WTC11 (cell line): Measurements from ENCODE around the gene RAB35. TPM values are rescaled to one million over a fixed set of nuclear protein-coding genes. Genes with fewer than 3 reads are reported as not detected.

Source experiments
- ATAC-seq: fragments of 200-7000 bp; cut with Tn5 transposase; 2 replicates; pipeline ENCODE4 v1.10.0; 2021; ENCODE audit warnings: mild to moderate bottlenecking, moderate library complexity
- CTCF ChIA-PET: fragments of 300-600 bp; sonication (Branson Sonifier 250); formaldehyde crosslinking; loops from one replicate; lab custom pipeline; 2021; ENCODE audit warnings: antibody characterized with exemption; lab: Charles Lee
- POLR2A ChIA-PET: fragments of 350-600 bp; sonication (Branson Sonifier 250); formaldehyde crosslinking; loops from one replicate; lab custom pipeline; 2021; ENCODE audit warnings: antibody characterized with exemption; lab: Charles Lee
- DNase-seq: peaks from one replicate; pipeline ENCODE4 v3.0.0; 2021; ENCODE audit warnings: low spot score
- H3K27ac Mint-ChIP-seq: 2 replicates; pipeline ENCODE4 v1.8.0; 2021; ENCODE audit warnings: mixed read lengths
- H3K27me3 Mint-ChIP-seq: 2 replicates; pipeline ENCODE4 v1.8.0; 2021; ENCODE audit warnings: low read depth, mild to moderate bottlenecking, moderate library complexity, mixed read lengths
- H3K36me3 Mint-ChIP-seq: 2 replicates; pipeline ENCODE4 v1.8.0; 2021; ENCODE audit warnings: mixed read lengths
- H3K4me1 Mint-ChIP-seq: 2 replicates; pipeline ENCODE4 v1.8.0; 2022; ENCODE audit warnings: mixed read lengths
- H3K4me3 Mint-ChIP-seq: 2 replicates; pipeline ENCODE4 v1.8.0; 2021; ENCODE audit warnings: mild to moderate bottlenecking, moderate library complexity, mixed read lengths
- H3K9me3 Mint-ChIP-seq: 2 replicates; pipeline ENCODE4 v1.8.0; 2021; ENCODE audit warnings: mixed read lengths
- E2F4 ChIP-seq: sonication (generic); formaldehyde crosslinking; IDR thresholded peaks from 2 replicates; pipeline ENCODE4 v1.8.1; 2022; ENCODE audit warnings: low read depth, mild to moderate bottlenecking, moderate library complexity, missing genetic modification reagents, borderline replicate concordance
- GRHL2 ChIP-seq: fragments of 250-450 bp; sonication (Bioruptor Pico); IDR thresholded peaks from 2 replicates; pipeline ENCODE4 v1.8.0; 2022; ENCODE audit warnings: mild to moderate bottlenecking, moderate library complexity; ENCODE audit not compliant: insufficient replicate concordance, severe bottlenecking
- OVOL2 ChIP-seq: fragments of 250-450 bp; sonication (Bioruptor Pico); IDR thresholded peaks from 2 replicates; pipeline ENCODE4 v1.9.0; 2021; ENCODE audit warnings: mild to moderate bottlenecking, borderline replicate concordance
- PRRX2 ChIP-seq: fragments of 250-450 bp; sonication (Bioruptor Pico); IDR thresholded peaks from 2 replicates; pipeline ENCODE4 v1.8.0; 2021; ENCODE audit warnings: mild to moderate bottlenecking
- SMAD3 ChIP-seq: sonication (generic); formaldehyde crosslinking; IDR thresholded peaks from 2 replicates; pipeline ENCODE4 v1.8.0; 2022; ENCODE audit warnings: missing genetic modification reagents, mild to moderate bottlenecking, borderline replicate concordance
- STAT6 ChIP-seq: sonication (generic); formaldehyde crosslinking; conservative IDR thresholded peaks from 2 replicates; pipeline ENCODE4 v1.8.1; 2023; ENCODE audit warnings: mild to moderate bottlenecking, low read depth, missing genetic modification reagents, moderate library complexity
- USF1 ChIP-seq: sonication (generic); formaldehyde crosslinking; IDR thresholded peaks from 2 replicates; pipeline ENCODE4 v1.8.0; 2022; ENCODE audit warnings: mild to moderate bottlenecking, missing genetic modification reagents
- ZBTB43 ChIP-seq: sonication (generic); formaldehyde crosslinking; IDR thresholded peaks from 2 replicates; pipeline ENCODE4 v1.8.1; 2023; ENCODE audit warnings: mild to moderate bottlenecking, missing genetic modification reagents
- ZNF281 ChIP-seq: sonication (generic); formaldehyde crosslinking; IDR thresholded peaks from 2 replicates; pipeline ENCODE4 v1.8.0; 2023; ENCODE audit warnings: mild to moderate bottlenecking, missing genetic modification reagents
- ZNF317 ChIP-seq: sonication (generic); formaldehyde crosslinking; IDR thresholded peaks from 2 replicates; pipeline ENCODE4 v1.8.1; 2023; ENCODE audit warnings: low read depth, mild to moderate bottlenecking, moderate library complexity, missing genetic modification reagents, borderline replicate concordance
- ZNF396 ChIP-seq: fragments of 250-450 bp; sonication (Bioruptor Pico); IDR thresholded peaks from 2 replicates; pipeline ENCODE4 v1.8.0; 2021; ENCODE audit warnings: mild to moderate bottlenecking, moderate library complexity, borderline replicate concordance
- total RNA-seq: library from RNA; stranded (reverse); gene quantifications from 3 replicates; pipeline ENCODE4 v1.2.3, GENCODE V29; 2021

The RAB35 gene
- total RNA-seq, 1 experiment from 2014 or later, result 44.5 TPM

GRCh38 chr12:120062976-120063579 is 53.5 kb downstream of the RAB35 start:
- CTCF ChIA-PET, result interaction anchor here (1.6 kb wide), 1 partner anchor 74 kb away, joined by 7 read pairs; the partner anchor contains the start of gene BICDL1
- no peak for ATAC-seq
- no peak for DNase-seq
- no peaks in the 10 kb centered on the region for H3K9me3 Mint-ChIP-seq
- no peaks in the 10 kb centered on the region for H3K27me3 Mint-ChIP-seq
- POLR2A ChIA-PET, result no interaction called here
- no peaks in the 10 kb centered on the region for H3K36me3 Mint-ChIP-seq
- TF ChIP-seq ZBTB43 (CRISPR knock-in tag) (no peak), OVOL2 (no peak), ZNF396 (CRISPR knock-in tag) (no peak), GRHL2 (CRISPR knock-in tag) (no peak), SMAD3 (CRISPR knock-in tag) (no peak), ZNF317 (no peak), E2F4 (CRISPR knock-in tag) (no peak)
- H3K4me3 Mint-ChIP-seq, result no peak overlapping the region
- H3K4me1 Mint-ChIP-seq, result no peaks in the 10 kb centered on the region; the same call in 1 of the 2 replicates
- no peak overlapping the region; the same call in 1 of the 2 replicates for H3K27ac Mint-ChIP-seq

- Mint-ChIP-seq H3K4me3 (no peak overlapping the region), H3K9me3 (no peaks in the 10 kb centered on the region)
- POLR2A ChIA-PET, result no interaction called here
- CTCF ChIA-PET, result no interaction called here
- DNase-seq, result no peak
- TF ChIP-seq USF1 (CRISPR knock-in tag) (no peak), PRRX2 (CRISPR knock-in tag) (no peak), ZNF281 (CRISPR knock-in tag) (no peak), STAT6 (CRISPR knock-in tag) (no peak)
- TF ChIP-seq, all 79 proteins: peak for 0
- H3K27ac Mint-ChIP-seq, result no peak overlapping the region
- no peak for ATAC-seq
- no peaks in the 10 kb centered on the region; the same call in 1 of the 2 replicates for H3K4me1 Mint-ChIP-seq
- no peaks in the 10 kb centered on the region for H3K36me3 Mint-ChIP-seq
- H3K27me3 Mint-ChIP-seq, result no peaks in the 10 kb centered on the region
Observed at GRCh38 chr12:120061575-120062214, 54.9 kb downstream of the RAB35 start.
